Neural crest cell (in vitro differentiated cells): Measurements from ENCODE around the gene ELMO1. TPM values are rescaled to one million over a fixed set of nuclear protein-coding genes. Genes with fewer than 3 reads are reported as not detected.

Source experiments
- DNase-seq: peaks from one replicate; pipeline ENCODE4 v3.0.0; 2021; ENCODE audit warnings: low read depth, mixed read lengths, low spot score
- H3K27ac Mint-ChIP-seq: one replicate; pipeline ENCODE4 v1.8.0; 2021; ENCODE audit warnings: mild to moderate bottlenecking, mixed read lengths; ENCODE audit not compliant: unreplicated experiment
- H3K27me3 Mint-ChIP-seq: 2 replicates; pipeline ENCODE4 v1.8.0; 2021; ENCODE audit warnings: low read depth, mild to moderate bottlenecking, mixed read lengths
- H3K36me3 Mint-ChIP-seq: 2 replicates; pipeline ENCODE4 v1.8.0; 2021; ENCODE audit warnings: low read depth, mild to moderate bottlenecking, mixed read lengths
- H3K4me1 Mint-ChIP-seq: 2 replicates; pipeline ENCODE4 v1.8.0; 2021; ENCODE audit warnings: mixed read lengths
- H3K4me3 Mint-ChIP-seq: one replicate; pipeline ENCODE4 v1.8.0; 2021; ENCODE audit warnings: mild to moderate bottlenecking, mixed read lengths
- H3K9me3 Mint-ChIP-seq: 2 replicates; pipeline ENCODE4 v1.8.0; 2021; ENCODE audit warnings: mixed read lengths
- total RNA-seq: library from RNA; stranded (reverse); gene quantifications from 2 replicates; pipeline ENCODE4 v1.2.1, GENCODE V29; 2021
- TF ChIP-seq, protein P1 (sequence below): fragments of 200-600 bp; sonication (generic); conservative IDR thresholded peaks from 2 replicates; pipeline ENCODE4 v1.5.0; 2021; ENCODE audit warnings: antibody characterized with exemption, mild to moderate bottlenecking

The ELMO1 gene
- total RNA-seq, 1 donor from 2014 or later, result 7.4 TPM

DNA sequence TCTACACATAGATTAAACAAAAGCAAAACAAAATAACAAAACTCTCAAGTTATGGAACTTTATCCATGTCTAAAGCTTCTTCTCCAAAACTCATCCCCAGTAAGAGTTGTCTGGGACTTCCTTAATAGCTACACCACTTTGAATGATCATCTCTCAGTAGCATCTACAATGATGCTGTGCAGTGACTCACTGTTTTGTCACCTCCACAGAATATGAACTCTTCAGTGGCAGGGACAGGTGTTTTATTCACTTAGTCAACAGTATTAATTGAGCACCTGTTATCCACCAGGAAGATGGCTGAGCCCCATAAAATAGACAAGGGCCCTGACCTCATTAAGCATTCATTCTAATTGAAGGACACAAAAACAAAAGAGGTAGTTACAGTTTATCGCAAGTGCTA lies 350.7 kb downstream of the ELMO1 start:
- no peak for DNase-seq
- Mint-ChIP-seq H3K27ac (no peak overlapping the region), H3K4me1 (peaks cover 7% of the 10 kb centered on the region), H3K36me3 (peaks cover 9% of the 10 kb centered on the region), H3K9me3 (no peaks in the 10 kb centered on the region), H3K27me3 (no peaks in the 10 kb centered on the region), H3K4me3 (no peak overlapping the region)
- TF ChIP-seq, protein P1, sequence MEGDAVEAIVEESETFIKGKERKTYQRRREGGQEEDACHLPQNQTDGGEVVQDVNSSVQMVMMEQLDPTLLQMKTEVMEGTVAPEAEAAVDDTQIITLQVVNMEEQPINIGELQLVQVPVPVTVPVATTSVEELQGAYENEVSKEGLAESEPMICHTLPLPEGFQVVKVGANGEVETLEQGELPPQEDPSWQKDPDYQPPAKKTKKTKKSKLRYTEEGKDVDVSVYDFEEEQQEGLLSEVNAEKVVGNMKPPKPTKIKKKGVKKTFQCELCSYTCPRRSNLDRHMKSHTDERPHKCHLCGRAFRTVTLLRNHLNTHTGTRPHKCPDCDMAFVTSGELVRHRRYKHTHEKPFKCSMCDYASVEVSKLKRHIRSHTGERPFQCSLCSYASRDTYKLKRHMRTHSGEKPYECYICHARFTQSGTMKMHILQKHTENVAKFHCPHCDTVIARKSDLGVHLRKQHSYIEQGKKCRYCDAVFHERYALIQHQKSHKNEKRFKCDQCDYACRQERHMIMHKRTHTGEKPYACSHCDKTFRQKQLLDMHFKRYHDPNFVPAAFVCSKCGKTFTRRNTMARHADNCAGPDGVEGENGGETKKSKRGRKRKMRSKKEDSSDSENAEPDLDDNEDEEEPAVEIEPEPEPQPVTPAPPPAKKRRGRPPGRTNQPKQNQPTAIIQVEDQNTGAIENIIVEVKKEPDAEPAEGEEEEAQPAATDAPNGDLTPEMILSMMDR, result no peak

DNA sequence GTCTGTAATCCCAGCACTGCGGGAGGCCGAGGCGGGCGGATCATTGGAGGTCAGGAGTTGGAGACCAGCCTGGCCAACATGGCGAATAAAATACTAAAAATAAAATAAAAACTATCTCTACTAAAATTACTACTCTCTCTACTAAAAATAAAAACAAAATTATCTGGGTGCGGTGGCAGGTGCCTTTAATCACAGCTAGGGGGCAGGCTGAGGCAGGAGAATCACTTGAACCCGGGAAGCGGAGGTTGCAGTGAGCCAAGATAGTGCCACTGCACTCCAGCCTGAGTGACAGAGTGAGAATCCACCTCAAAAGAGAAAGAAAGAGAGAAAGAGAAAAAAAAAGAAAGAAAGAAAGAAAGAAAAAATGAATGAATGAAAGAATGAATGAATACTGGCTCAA lies 351.4 kb downstream of the ELMO1 start:
- DNase-seq, result no peak
- Mint-ChIP-seq H3K27me3 (no peaks in the 10 kb centered on the region), H3K4me3 (no peak overlapping the region), H3K27ac (no peak overlapping the region), H3K36me3 (peaks cover 9% of the 10 kb centered on the region), H3K9me3 (no peaks in the 10 kb centered on the region), H3K4me1 (peaks cover 7% of the 10 kb centered on the region)
- TF ChIP-seq, protein P1, result no peak

DNA sequence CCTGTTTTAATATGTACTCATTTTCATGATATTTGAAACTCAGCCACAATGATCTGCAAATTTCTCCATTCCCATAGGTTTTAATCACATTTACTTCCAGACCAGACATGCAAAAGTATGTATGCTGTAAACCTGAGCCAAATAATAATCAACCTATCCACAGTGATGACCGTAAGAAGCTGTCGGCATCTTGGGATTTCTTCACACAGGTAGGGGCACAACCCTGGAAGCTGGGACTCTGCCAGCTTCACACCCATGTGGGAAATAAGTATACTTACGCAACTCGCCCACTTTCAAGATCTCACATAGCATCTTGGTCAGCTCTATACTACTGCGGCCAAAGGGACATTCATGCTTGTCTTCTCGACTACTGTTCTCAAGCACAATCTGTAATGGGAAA lies 352.3 kb downstream of the ELMO1 start:
- Mint-ChIP-seq H3K4me1 (peaks cover 7% of the 10 kb centered on the region), H3K27ac (no peak overlapping the region), H3K36me3 (peaks cover 9% of the 10 kb centered on the region), H3K4me3 (no peak overlapping the region), H3K27me3 (no peaks in the 10 kb centered on the region), H3K9me3 (peaks cover 3% of the 10 kb centered on the region)
- no peak for DNase-seq
- TF ChIP-seq, protein P1, result no peak

DNA sequence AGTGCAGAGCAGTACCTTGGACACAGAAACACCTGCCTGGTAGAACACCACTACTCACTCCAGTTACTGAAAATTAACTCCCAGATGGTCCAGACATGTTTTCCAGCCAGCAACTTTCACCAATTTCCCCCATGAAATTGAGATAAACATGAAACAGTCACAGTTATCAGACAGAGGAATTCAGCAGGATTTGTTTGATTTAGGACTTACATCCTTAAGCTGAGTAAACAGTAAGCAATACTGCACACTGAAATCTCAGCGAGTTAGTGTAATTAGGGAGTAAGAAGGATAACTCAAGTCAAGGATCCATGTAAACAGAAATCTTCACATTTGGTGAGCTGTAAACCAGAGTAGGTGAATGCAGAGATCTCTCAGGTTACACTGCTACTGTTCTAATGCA lies 353.5 kb downstream of the ELMO1 start:
- H3K27me3 Mint-ChIP-seq, result no peaks in the 10 kb centered on the region
- no peaks in the 10 kb centered on the region for H3K4me1 Mint-ChIP-seq
- TF ChIP-seq, protein P1, result no peak
- peaks cover 3% of the 10 kb centered on the region for H3K9me3 Mint-ChIP-seq
- no peak for DNase-seq
- peaks cover 6% of the 10 kb centered on the region for H3K36me3 Mint-ChIP-seq
- no peak overlapping the region for H3K27ac Mint-ChIP-seq
- H3K4me3 Mint-ChIP-seq, result no peak overlapping the region

DNA sequence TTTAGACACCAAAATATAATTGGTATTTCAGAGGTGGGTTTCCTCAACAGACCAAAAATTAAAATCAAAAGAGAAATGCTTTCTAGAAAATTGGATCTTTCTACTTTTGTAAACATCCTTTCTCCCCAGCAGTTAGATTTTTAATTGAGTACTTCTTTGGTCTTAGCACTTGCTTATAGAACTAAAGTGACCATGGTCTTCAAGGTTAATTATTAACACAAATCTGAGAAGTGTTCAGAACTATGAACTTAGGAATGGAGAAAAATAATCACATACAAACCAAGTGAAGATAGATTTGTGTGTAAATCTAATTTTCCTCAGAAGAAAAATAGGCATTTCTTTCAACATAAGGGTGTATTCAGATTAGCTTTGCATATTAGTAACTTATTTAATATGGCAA lies 355.4 kb downstream of the ELMO1 start:
- TF ChIP-seq, protein P1, result no peak
- H3K4me1 Mint-ChIP-seq, result no peaks in the 10 kb centered on the region
- H3K4me3 Mint-ChIP-seq, result no peak overlapping the region
- H3K36me3 Mint-ChIP-seq, result peaks cover 6% of the 10 kb centered on the region
- H3K27me3 Mint-ChIP-seq, result no peaks in the 10 kb centered on the region
- no peak overlapping the region for H3K27ac Mint-ChIP-seq
- peaks cover 3% of the 10 kb centered on the region for H3K9me3 Mint-ChIP-seq
- no peak for DNase-seq

DNA sequence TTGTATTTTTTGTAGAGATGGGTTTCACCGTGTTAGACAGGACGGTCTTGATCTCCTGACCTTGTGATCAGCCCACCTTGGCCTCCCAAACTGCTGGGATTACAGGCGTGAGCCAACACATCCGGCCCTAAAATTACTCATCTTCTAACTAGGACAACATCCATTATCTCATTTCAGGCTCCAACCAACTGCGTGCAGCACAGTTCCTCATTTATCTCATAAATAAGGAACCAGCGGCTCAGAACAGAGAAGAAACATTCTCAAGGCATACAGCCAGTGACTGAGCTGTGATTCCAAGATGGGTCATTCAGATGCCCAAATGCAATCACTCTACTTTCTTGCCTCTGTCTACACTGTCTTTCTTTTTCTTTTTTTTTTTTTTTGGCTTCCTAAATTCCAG lies 356.1 kb downstream of the ELMO1 start:
- no peaks in the 10 kb centered on the region for H3K27me3 Mint-ChIP-seq
- no peaks in the 10 kb centered on the region for H3K4me1 Mint-ChIP-seq
- no peak overlapping the region for H3K27ac Mint-ChIP-seq
- H3K36me3 Mint-ChIP-seq, result peaks cover 6% of the 10 kb centered on the region
- no peak overlapping the region for H3K4me3 Mint-ChIP-seq
- TF ChIP-seq, protein P1, result no peak
- peaks cover 3% of the 10 kb centered on the region for H3K9me3 Mint-ChIP-seq
- DNase-seq, result no peak
